Stomach (tissue), 9 donors: ENCODE results near the gene PDZRN3. TPM values are rescaled to one million over a fixed set of nuclear protein-coding genes. Genes with fewer than 3 reads are reported as not detected.

Experiments used
- DNase-seq, 2 donors: peaks; one replicate each; pipeline versions ENCODE4 v3.0.0 to v3.0.0-alpha.2; 2013 to 2019
- H3K27ac ChIP-seq, 5 donors: fragments of 200-600 bp in 4 of 5; sonication (generic) in 4 of 5; one replicate each; pipeline ENCODE4 v1.5.1; 2013 to 2019; ENCODE audit warnings: mild to moderate bottlenecking in 1 of 5, moderate library complexity in 1 of 5
- H3K27me3 ChIP-seq, 3 donors: fragments of 200-600 bp; sonication (generic); one replicate each; pipeline ENCODE4 v1.5.1; 2017 to 2019; ENCODE audit warnings: mixed run types in 1 of 3
- H3K36me3 ChIP-seq, 4 donors: fragments of 200-600 bp; sonication (generic); 1 replicate in 3 of 4; 2 replicates in 1 of 4; pipeline ENCODE4 v1.5.1; 2016 to 2019
- H3K4me1 ChIP-seq, 4 donors: fragments of 200-600 bp; sonication (generic); one replicate each; pipeline ENCODE4 v1.5.1; 2016 to 2019
- H3K4me3 ChIP-seq, 4 donors: fragments of 200-600 bp; sonication (generic) in 3 of 4; one replicate each; pipeline ENCODE4 v1.5.1; 2016 to 2019; ENCODE audit warnings: mild to moderate bottlenecking in 1 of 4
- H3K9me3 ChIP-seq, 4 donors: fragments of 200-600 bp; sonication (generic); one replicate each; pipeline ENCODE4 v1.5.1; 2016 to 2019
- CTCF ChIP-seq, 7 experiments: fragments of 450-650 bp in 4 of 7; fragments of 200-600 bp in 3 of 7; sonication (generic) in 3 of 7; IDR thresholded peaks; one replicate each; pipeline ENCODE4 v1.5.1; 2016 to 2019; ENCODE audit warnings: antibody characterized with exemption in 7 of 7, control low read depth in 2 of 7, mild to moderate bottlenecking in 1 of 7
- EP300 ChIP-seq: sonication (generic); formaldehyde crosslinking; IDR thresholded peaks from one replicate; pipeline ENCODE4 v1.6.1; 2017; ENCODE audit warnings: antibody characterized with exemption
- POLR2A ChIP-seq, 4 donors: fragments of 450-650 bp; IDR thresholded peaks; one replicate each; pipeline ENCODE4 v1.6.1; 2016; ENCODE audit warnings: antibody characterized with exemption in 4 of 4, control low read depth in 2 of 4, mild to moderate bottlenecking in 1 of 4, moderate library complexity in 1 of 4
- POLR2AphosphoS5 ChIP-seq, 3 donors: sonication (generic); formaldehyde crosslinking; IDR thresholded peaks; one replicate each; pipeline ENCODE4 v1.6.1; 2016; ENCODE audit warnings: antibody characterized with exemption in 3 of 3
- WGBS, 5 donors: extraction: QIAGEN DNeasy Blood & Tissue Kit in 3 of 5; methylation state at CpG; one replicate each; pipeline versions ENCODE4 v1.1.5 to v1.1.7; 2013 to 2018; 5-methylcytosine and 5-hydroxymethylcytosine counted together
- intact Hi-C: fragments of 100-400 bp; cut with DNase I; formaldehyde crosslinking; loops from one replicate; pipeline ENCODE4 v1.15.1; 2023; ENCODE audit warnings: low total_unique reads
- polyA plus RNA-seq, 3 donors: library from polyadenylated mRNA; stranded (reverse); fragments of 200-250 nt; gene quantifications; one replicate each; pipeline ENCODE4 v1.2.3, GENCODE V29; 2013
- total RNA-seq, 5 donors: library from RNA; depleted of rRNA; stranded (reverse); fragments of >200 nt; gene quantifications; one replicate each; pipeline versions ENCODE4 v1.1.0 to v1.2.3, GENCODE V29; 2014 to 2016
- donor health status: healthy with polysubstance abuse.
- donor health status: Bipolar disorder and iron deficiency.
- donor health status: healthy.

The PDZRN3 gene
- total and polyA plus RNA-seq, 8 donors, result 21.9 to 174 (median 63.0) TPM

- no peaks in the 10 kb centered on the region for H3K36me3 ChIP-seq
- peaks cover 0 to 20% (median under 1%) of the 10 kb centered on the region in 4 donors for H3K4me1 ChIP-seq
- H3K27ac ChIP-seq, result no peak overlapping the region
- H3K4me3 ChIP-seq, result no peak overlapping the region
- DNase-seq, result peak in 1 of 2 donors; percentile 70
- H3K27me3 ChIP-seq, result no peaks in the 10 kb centered on the region
- intact Hi-C loops, result no loop called here
- no peak for TF ChIP-seq CTCF (IDR thresholded peaks at IDR 0.05)
- TF ChIP-seq POLR2AphosphoS5 (IDR thresholded peaks at IDR 0.05), result no peak
- TF ChIP-seq POLR2A (IDR thresholded peaks at IDR 0.05), result no peak
- no peak for TF ChIP-seq EP300
- H3K9me3 ChIP-seq, result no peaks in the 10 kb centered on the region
- WGBS, 5 donors, result 68 to 88% (median 73%) methylated on average over 4 of the region's 4 CpGs
Measured at GRCh38 chr3:73461547-73461946, 163.2 kb downstream of the PDZRN3 start.

- no peak overlapping the region for H3K4me3 ChIP-seq
- 88 to 97% (median 92%) methylated on average over 2 of the region's 2 CpGs for WGBS, 5 donors
- H3K4me1 ChIP-seq, result peaks cover 0 to 28% (median 5%) of the 10 kb centered on the region in 4 donors
- H3K27me3 ChIP-seq, result no peaks in the 10 kb centered on the region
- intact Hi-C loops, result no loop called here
- no peak for DNase-seq
- H3K9me3 ChIP-seq, result no peaks in the 10 kb centered on the region
- TF ChIP-seq POLR2AphosphoS5 (IDR thresholded peaks at IDR 0.05) (no peak), EP300 (no peak), POLR2A (IDR thresholded peaks at IDR 0.05) (no peak), CTCF (IDR thresholded peaks at IDR 0.05) (no peak)
- no peak overlapping the region for H3K27ac ChIP-seq
- H3K36me3 ChIP-seq, result no peaks in the 10 kb centered on the region
Measured at GRCh38 chr3:73459711-73460110, 165.0 kb downstream of the PDZRN3 start.

- H3K9me3 ChIP-seq, result no peaks in the 10 kb centered on the region
- H3K27ac ChIP-seq, result peak overlapping the region in 1 of 5 donors; percentile 43
- H3K4me1 ChIP-seq, result peaks cover 9 to 64% (median 31%) of the 10 kb centered on the region in 4 donors
- TF ChIP-seq CTCF (IDR thresholded peaks at IDR 0.05) (no peak), EP300 (no peak), POLR2AphosphoS5 (IDR thresholded peaks at IDR 0.05) (no peak), POLR2A (IDR thresholded peaks at IDR 0.05) (no peak)
- H3K27me3 ChIP-seq, result no peaks in the 10 kb centered on the region
- H3K36me3 ChIP-seq, result no peaks in the 10 kb centered on the region
- WGBS, 5 donors, result 24 to 47% (median 35%) methylated on average over 4 of the region's 4 CpGs
- H3K4me3 ChIP-seq, result no peak overlapping the region
- no peak for DNase-seq
- intact Hi-C loops, result no loop called here
Measured at GRCh38 chr3:73453666-73454065, 171.1 kb downstream of the PDZRN3 start.

- peaks cover 9 to 74% (median 35%) of the 10 kb centered on the region in 4 donors for H3K4me1 ChIP-seq
- intact Hi-C loops, result no loop called here
- no peak overlapping the region for H3K4me3 ChIP-seq
- no peak for DNase-seq
- no peaks in the 10 kb centered on the region for H3K27me3 ChIP-seq
- no peaks in the 10 kb centered on the region for H3K9me3 ChIP-seq
- no peaks in the 10 kb centered on the region for H3K36me3 ChIP-seq
- TF ChIP-seq POLR2AphosphoS5 (IDR thresholded peaks at IDR 0.05), result no peak
- 76 to 85% (median 80%) methylated on average over 3 of the region's 3 CpGs for WGBS, 5 donors
- no peak overlapping the region for H3K27ac ChIP-seq
Measured at GRCh38 chr3:73452729-73453128, 172.0 kb downstream of the PDZRN3 start.

- no peaks in the 10 kb centered on the region for H3K27me3 ChIP-seq
- peak overlapping the region in 2 of 5 donors; percentile 19 to 41 for H3K27ac ChIP-seq
- no peaks in the 10 kb centered on the region for H3K9me3 ChIP-seq
- DNase-seq, result peak in 1 of 2 donors; percentile 29
- intact Hi-C loops, result no loop called here
- TF ChIP-seq CTCF (IDR thresholded peaks at IDR 0.05) (no peak), POLR2A (IDR thresholded peaks at IDR 0.05) (no peak), POLR2AphosphoS5 (IDR thresholded peaks at IDR 0.05) (no peak), EP300 (no peak)
- no peak overlapping the region for H3K4me3 ChIP-seq
- H3K36me3 ChIP-seq, result no peaks in the 10 kb centered on the region
- WGBS, 5 donors, result 14 to 39% (median 25%) methylated on average over 3 of the region's 3 CpGs
- peaks cover 9 to 78% (median 39%) of the 10 kb centered on the region in 4 donors for H3K4me1 ChIP-seq
Measured at GRCh38 chr3:73451301-73451944, 173.3 kb downstream of the PDZRN3 start.
